GM18867 (cell line): Measurements from ENCODE around the gene WT1.

Source experiments
- ATAC-seq: cut with Tn5 transposase; IDR thresholded peaks from one replicate; pipeline ENCODE4 v1.9.1; 2021; ENCODE audit warnings: mild to moderate bottlenecking, moderate library complexity; ENCODE audit not compliant: unreplicated experiment

Gene WT1

DNA sequence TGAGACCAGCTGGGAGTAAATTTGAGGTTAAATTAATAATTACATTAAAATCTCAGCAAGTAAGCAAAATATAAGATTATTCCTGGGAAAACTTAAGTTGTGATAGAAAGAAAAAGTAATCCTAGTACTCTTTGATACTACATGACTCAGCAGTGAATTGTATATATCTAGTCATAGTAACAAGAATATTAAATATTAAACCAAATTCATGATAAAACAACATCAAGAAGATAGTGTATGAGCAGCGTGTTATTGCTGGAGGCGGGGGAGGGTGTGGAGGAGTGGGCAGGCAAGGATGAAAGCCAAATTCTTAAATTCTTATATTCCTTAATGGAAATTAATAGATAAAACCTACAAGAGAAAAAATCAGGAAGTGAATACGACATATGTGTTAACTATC, 95.2 kb downstream of the WT1 start:
- ATAC-seq, result no peak
